GM12878 (cell line): ENCODE results near the gene NFKBIZ. TPM values are rescaled to one million over a fixed set of nuclear protein-coding genes. Genes with fewer than 3 reads are reported as not detected.
A peak's percentile ranks its signal among the peaks of the same experiment; 100 is the strongest.

Source experiments
- ATAC-seq: fragments of 200-7000 bp; cut with Tn5 transposase; 3 replicates; pipeline ENCODE4 v1.9.1; 2020; ENCODE audit warnings: mild to moderate bottlenecking, moderate library complexity
- BruUV-seq: library from RNA; stranded (reverse); fragments of 400-500 nt; replicated peaks from 2 replicates; lab custom pipeline; 2021; lab: Mats Ljungman, UMichigan
- CTCF ChIA-PET: fragments of 300-600 bp; sonication (Branson Sonifier 250); formaldehyde crosslinking; extraction: SDS; loops from one replicate; lab custom pipeline; 2021; ENCODE audit warnings: inconsistent platforms; lab: Yijun Ruan, JAX
- POLR2A ChIA-PET: fragments of 350-600 bp; formaldehyde crosslinking; extraction: SDS; loops from one replicate; lab custom pipeline; 2021; ENCODE audit warnings: inconsistent platforms; lab: Charles Lee
- RAD21 ChIA-PET: fragments of 300-600 bp; sonication (Branson Sonifier 250); formaldehyde crosslinking; loops from one replicate; lab custom pipeline; 2023; ENCODE audit warnings: antibody characterized with exemption; ENCODE audit not compliant: unreplicated experiment; lab: Charles Lee
- SMC1A ChIA-PET: fragments of 300-600 bp; sonication (Branson Sonifier 250); formaldehyde crosslinking; loops from one replicate; lab custom pipeline; 2023; ENCODE audit not compliant: unreplicated experiment, uncharacterized antibody; lab: Charles Lee
- DNase-seq: peaks from one replicate; pipeline ENCODE4 v3.0.0-alpha.2; 2011; ENCODE audit warnings: low read depth, low spot score
- FAIRE-seq: peaks from 3 replicates; lab custom pipeline; 2011; peaks lifted over from hg19 to GRCh38; lab: Jason Lieb, UNC
- H2AFZ ChIP-seq: 2 replicates; pipeline ENCODE4 v1.6.0; 2011; ENCODE audit warnings: low read depth, low read length, control low read depth; ENCODE audit not compliant: control insufficient read depth
- H3K27ac ChIP-seq: 2 replicates; pipeline ENCODE4 v1.5.1; 2011; ENCODE audit warnings: control low read depth; ENCODE audit not compliant: control insufficient read depth, insufficient read depth
- H3K27me3 ChIP-seq, 2 experiments: replicated peaks in 1 of 2; 2 replicates each; pipeline versions ENCODE4 v1.6.0 to v1.6.1; 2011; ENCODE audit warnings: low read length in 1 of 2; ENCODE audit not compliant: control insufficient read depth in 2 of 2, insufficient read depth in 2 of 2
- H3K36me3 ChIP-seq, 2 experiments: 2 replicates each; pipeline ENCODE4 v1.5.1; 2011; ENCODE audit warnings: low read length in 1 of 2; ENCODE audit not compliant: control insufficient read depth in 2 of 2, insufficient read depth in 2 of 2
- H3K4me1 ChIP-seq: 2 replicates; pipeline ENCODE4 v1.6.1; 2011; ENCODE audit warnings: mild to moderate bottlenecking, low read length, moderate library complexity, mixed read lengths; ENCODE audit not compliant: control insufficient read depth, insufficient read depth
- H3K4me2 ChIP-seq: 2 replicates; pipeline ENCODE4 v1.6.0; 2011; ENCODE audit warnings: control low read depth; ENCODE audit not compliant: control insufficient read depth, insufficient read depth
- H3K4me3 ChIP-seq: fragments of 200-600 bp; sonication (generic); 2 replicates; pipeline ENCODE4 v1.5.1; 2016
- H3K79me2 ChIP-seq: 2 replicates; pipeline ENCODE4 v1.6.0; 2011; ENCODE audit warnings: low read length; ENCODE audit not compliant: control insufficient read depth, insufficient read depth
- H3K9ac ChIP-seq: 2 replicates; pipeline ENCODE4 v1.8.0; 2011; ENCODE audit warnings: low read length, control low read depth, mixed read lengths; ENCODE audit not compliant: control insufficient read depth, insufficient read depth
- H3K9me3 ChIP-seq: replicated peaks from 3 replicates; pipeline ENCODE4 v1.5.1; 2011; ENCODE audit warnings: mild to moderate bottlenecking, low read length; ENCODE audit not compliant: control insufficient read depth, insufficient read depth
- H4K20me1 ChIP-seq: 2 replicates; pipeline ENCODE4 v1.6.0; 2011; ENCODE audit not compliant: control insufficient read depth, insufficient read depth
- CBX3 ChIP-seq: fragments of 200-600 bp; sonication (generic); IDR thresholded peaks from 2 replicates; pipeline ENCODE4 v1.6.1; 2016; ENCODE audit warnings: low read depth, borderline replicate concordance
- CTCF ChIP-seq, 3 experiments: IDR thresholded peaks in 2 of 3; conservative IDR thresholded peaks in 1 of 3; 2 replicates each; pipeline ENCODE4 v1.5.1; 2011; ENCODE audit warnings: low read depth in 3 of 3, low read length in 3 of 3, mild to moderate bottlenecking in 3 of 3, control low read depth in 2 of 3, moderate library complexity in 2 of 3, inconsistent platforms in 1 of 3, mixed read lengths in 1 of 3; ENCODE audit not compliant: control insufficient read depth in 2 of 3, insufficient read depth in 1 of 3; ENCODE audit errors: extremely low read depth in 1 of 3
- E4F1 ChIP-seq: fragments of 450-650 bp; IDR thresholded peaks from 2 replicates; pipeline ENCODE4 v1.6.1; 2018; ENCODE audit warnings: borderline replicate concordance, mild to moderate bottlenecking; ENCODE audit not compliant: partially characterized antibody
- JUNB ChIP-seq: IDR thresholded peaks from 2 replicates; pipeline ENCODE4 v1.6.1; 2016; ENCODE audit warnings: antibody characterized with exemption, mild to moderate bottlenecking
- KLF5 ChIP-seq: fragments of 450-650 bp; IDR thresholded peaks from 2 replicates; pipeline ENCODE4 v1.6.1; 2014; ENCODE audit warnings: mild to moderate bottlenecking; ENCODE audit not compliant: partially characterized antibody
- LARP7 ChIP-seq: fragments of 450-650 bp; IDR thresholded peaks from 2 replicates; pipeline ENCODE4 v1.6.1; 2017; ENCODE audit warnings: mild to moderate bottlenecking
- NKRF ChIP-seq: fragments of 450-650 bp; conservative IDR thresholded peaks from 2 replicates; pipeline ENCODE4 v1.6.1; 2017; ENCODE audit warnings: mild to moderate bottlenecking, moderate library complexity
- PBX3 ChIP-seq: IDR thresholded peaks from 2 replicates; pipeline ENCODE4 v1.6.1; 2011; ENCODE audit warnings: mild to moderate bottlenecking, low read depth, low read length, moderate library complexity; ENCODE audit not compliant: insufficient replicate concordance
- PKNOX1 ChIP-seq: fragments of 450-650 bp; IDR thresholded peaks from 2 replicates; pipeline ENCODE4 v1.6.1; 2016; ENCODE audit warnings: mild to moderate bottlenecking
- RAD51 ChIP-seq: fragments of 450-650 bp; IDR thresholded peaks from 2 replicates; pipeline ENCODE4 v1.6.1; 2016; ENCODE audit warnings: moderate library complexity, mild to moderate bottlenecking, inconsistent platforms
- RCOR1 ChIP-seq: conservative IDR thresholded peaks from 2 replicates; pipeline ENCODE4 v1.6.1; 2012; ENCODE audit warnings: low read depth, low read length, improper control_type of control experiment
- ZNF274 ChIP-seq: IDR thresholded peaks from one replicate; pipeline ENCODE4 v1.8.0; 2011; ENCODE audit not compliant: insufficient read length, insufficient read depth
- WGBS: methylation state at CpG from one replicate; pipeline ENCODE4 v1.1.6; 2016; ENCODE audit warnings: low lambda C conversion rate; ENCODE audit not compliant: insufficient replicate concordance, insufficient coverage; ENCODE audit errors: missing lambda C conversion rate; 5-methylcytosine and 5-hydroxymethylcytosine counted together
- in situ Hi-C: fragments of 300-500 bp; cut with MboI; formaldehyde crosslinking; loops from 9 replicates; pipeline ENCODE4 v1.14.3; 2018; ENCODE audit warnings: mixed read lengths
- intact Hi-C: fragments of 100-400 bp; cut with micrococcal nuclease; formaldehyde crosslinking; loops from one replicate; pipeline ENCODE4 v1.14.2; 2022; ENCODE audit not compliant: unreplicated experiment
- polyA plus RNA-seq, 11 experiments: library from polyadenylated mRNA; depleted of rRNA in 4 of 11; unstranded in 6 of 11; stranded (reverse) in 5 of 11; fragments of >200 nt; fragmentation: Nextera tagmentation in 4 of 11; fragmentation: Illumina TruSeq in 1 of 11; extraction: Ambion mirVana in 4 of 11; extraction: Trizol in 1 of 11; gene quantifications; 1 replicate in 1 of 11; 2 replicates in 10 of 11; pipeline versions ENCODE4 v1.2.1 to v1.2.3, GENCODE V29; 2011 to 2016; ENCODE audit warnings: inconsistent platforms in 2 of 11, missing spikeins in 2 of 11, low read depth in 1 of 11
- total RNA-seq, 4 experiments: library from RNA; depleted of rRNA in 3 of 4; stranded (reverse); fragments of >200 nt in 3 of 4; fragmentation: Illumina TruSeq in 1 of 4; extraction: Trizol in 1 of 4; gene quantifications; 2 replicates each; pipeline versions ENCODE4 v1.2.1 to v1.2.3, GENCODE V29; 2013 to 2021

NFKBIZ gene
- total and polyA plus RNA-seq, 10 of the 15 experiments (the other 5 are each of a cell fraction or from before 2014, with no cell fraction given) = 6.3 to 53.8 (median 17.3) TPM

- no peak for TF ChIP-seq LARP7
- TF ChIP-seq, all 136 proteins: peak for 0
These were observed 42.8 kb upstream of the NFKBIZ start (continued) for GRCh38 chr3:101806491-101806890.

GRCh38 chr3:101807888-101808287 is 41.4 kb upstream of the NFKBIZ start:
- intact Hi-C loops (loop anchor here (2.0 to 10.0 kb wide), 2 partner anchors 729 to 867 kb away; no protein-coding TSS in a partner anchor), in situ Hi-C loops (no loop called here)
- H3K27ac ChIP-seq = no peak overlapping the region
- H4K20me1 ChIP-seq = no peaks in the 10 kb centered on the region
- H3K27me3 ChIP-seq = no peaks in the 10 kb centered on the region
- BruUV-seq = no TSS peak
- no peaks in the 10 kb centered on the region for H3K36me3 ChIP-seq
- ChIA-PET POLR2A (interaction anchor here (2.3 kb wide), 1 partner anchor 417 kb away, joined by 7 read pairs; no protein-coding TSS in a partner anchor), SMC1A (interaction anchor here (0.6 to 19.7 kb wide), 9 partner anchors 10 to 867 kb away, joined by 3 to 949 read pairs (median 4); no protein-coding TSS in a partner anchor), RAD21 (interaction anchor here (0.7 to 15.9 kb wide), 11 partner anchors 16 to 735 kb away, joined by 3 to 659 read pairs (median 3); no protein-coding TSS in a partner anchor), CTCF (interaction anchor here (0.7 to 15.9 kb wide), 17 partner anchors 9 to 1140 kb away, joined by 3 to 1057 read pairs (median 4); partner anchors contain the start of gene CEP97)
- H3K79me2 ChIP-seq = no peaks in the 10 kb centered on the region
- DNase-seq (no peak), FAIRE-seq (no peak), ATAC-seq (peak; percentile 65)
- peak overlapping the region; percentile 35; the same call in 1 of the 2 replicates for H3K4me2 ChIP-seq
- peaks cover 19% of the 10 kb centered on the region for H3K4me1 ChIP-seq
- no peak overlapping the region for H3K9ac ChIP-seq
- H2AFZ ChIP-seq = no peak overlapping the region
- WGBS = 4% methylated on average over 2 of the region's 2 CpGs
- H3K9me3 ChIP-seq = no peaks in the 10 kb centered on the region; the same call in 2 of the 3 replicates
- no peak overlapping the region for H3K4me3 ChIP-seq
- TF ChIP-seq NKRF (no peak), CBX3 (no peak), CTCF (IDR thresholded peaks at IDR 0.05 in 2 of 3, conservative IDR thresholded peaks at IDR 0.05 in 1 of 3; ENCODE audit: control insufficient read depth in 2 of 3, extremely low read depth in 1 of 3, insufficient read depth in 1 of 3, low read depth in 3 of 3, low read length in 3 of 3) (no peak), E4F1 (no peak), KLF5 (no peak), PKNOX1 (peak; percentile 43; the same call in 1 of the 2 replicates), RCOR1 (no peak), ZNF274 (no peak), RAD51 (no peak), PBX3 (no peak), JUNB (peak; percentile 38; the same call in 1 of the 2 replicates)
